Posterior vena cava (tissue), 2 donors: Measurements from ENCODE around the gene ABCC9. TPM values are rescaled to one million over a fixed set of nuclear protein-coding genes. Genes with fewer than 3 reads are reported as not detected.
"Not testable (repeated sequence)": the region's sequence is repeated elsewhere in the genome, so short reads cannot be mapped to it uniquely, and the experiment has no call there.

Experiments used
- DNase-seq: peaks from one replicate; pipeline ENCODE4 v3.0.0-alpha.2; 2020; ENCODE audit warnings: low spot score
- intact Hi-C, 2 donors: fragments of 100-400 bp; cut with DNase I; formaldehyde crosslinking; loops; one replicate each; pipeline versions ENCODE4 v1.14.1 to v1.14.2; 2022 to 2023
- total RNA-seq, 2 donors: library from RNA; stranded (reverse); fragmentation: NEBNext Ultra II Directional; extraction: Animal tissue kit (Norgen Biotek cat#: 25700); gene quantifications; one replicate each; pipeline ENCODE4 v1.2.1, GENCODE V29; 2021
- donor health status: DM: yes; HTN: yes; CAD: no.
- donor health status: DM: yes; HTN: yes; CAD: no.

The ABCC9 gene
- total RNA-seq, 2 donors from 2014 or later: 75.4 to 90.4 TPM

DNA sequence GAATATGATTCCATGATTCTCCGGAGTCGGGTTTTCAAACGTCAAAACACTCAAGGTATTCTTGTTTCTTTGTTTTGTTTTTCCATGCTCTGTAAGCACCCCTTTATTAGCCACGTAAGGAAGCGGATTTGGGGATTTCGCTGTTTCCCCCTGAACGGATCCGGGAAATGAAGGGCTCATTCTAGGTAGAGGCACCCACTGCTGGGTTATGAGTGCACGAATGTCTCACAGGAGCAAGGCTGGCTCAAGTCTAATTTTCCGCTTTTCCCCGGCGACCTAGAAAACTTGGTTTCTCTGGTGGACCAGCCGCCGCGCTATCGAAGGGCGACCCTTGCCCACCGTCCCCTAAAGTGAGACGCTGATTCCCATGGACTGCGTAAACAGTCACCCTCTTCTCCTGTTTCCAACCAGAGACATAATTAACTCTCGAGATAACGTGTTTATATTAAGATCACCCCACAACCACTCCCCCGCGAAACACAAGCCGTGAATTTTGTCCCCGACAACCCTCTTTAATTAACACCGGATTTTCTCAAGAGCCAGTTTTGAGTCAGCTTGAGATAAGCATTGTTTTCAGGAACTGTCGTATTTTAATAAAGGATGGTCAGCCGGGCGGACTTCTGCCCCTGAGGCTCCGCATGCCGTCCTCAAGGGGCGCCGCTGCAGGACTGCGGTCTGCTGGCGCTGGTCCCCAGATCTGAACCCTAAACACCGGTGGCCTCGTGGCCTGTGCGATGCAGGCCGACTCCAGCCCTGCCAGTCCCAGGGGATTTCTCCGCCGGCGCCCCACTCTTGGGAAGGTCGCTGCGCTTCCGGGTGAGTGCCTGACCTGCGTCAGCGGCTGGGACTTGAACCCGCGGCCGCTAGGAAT, 515 bp upstream of the ABCC9 start:
- DNase-seq: peak; percentile 90
- intact Hi-C loops: no loop called here

DNA sequence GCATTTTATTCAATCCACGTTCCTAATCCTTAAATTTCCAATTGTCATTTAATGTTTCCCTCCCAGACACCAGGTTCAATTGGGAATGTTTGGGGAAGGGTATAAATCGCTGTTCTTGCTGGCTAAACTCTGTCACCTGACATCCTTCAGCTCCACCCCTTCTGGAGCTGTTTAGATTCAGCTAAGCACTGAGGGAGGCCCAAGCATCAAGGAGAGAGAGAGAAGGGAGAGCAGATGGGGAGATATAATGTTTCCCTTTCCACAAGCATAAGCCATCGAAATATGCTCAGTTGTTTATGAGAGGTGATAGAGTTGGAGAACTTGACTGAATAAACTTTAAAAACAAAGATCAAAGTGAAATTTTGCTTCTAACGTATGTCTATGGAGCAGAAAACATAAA, 1.8 kb downstream of the ABCC9 start:
- intact Hi-C loops: no loop called here
- DNase-seq: no peak

DNA sequence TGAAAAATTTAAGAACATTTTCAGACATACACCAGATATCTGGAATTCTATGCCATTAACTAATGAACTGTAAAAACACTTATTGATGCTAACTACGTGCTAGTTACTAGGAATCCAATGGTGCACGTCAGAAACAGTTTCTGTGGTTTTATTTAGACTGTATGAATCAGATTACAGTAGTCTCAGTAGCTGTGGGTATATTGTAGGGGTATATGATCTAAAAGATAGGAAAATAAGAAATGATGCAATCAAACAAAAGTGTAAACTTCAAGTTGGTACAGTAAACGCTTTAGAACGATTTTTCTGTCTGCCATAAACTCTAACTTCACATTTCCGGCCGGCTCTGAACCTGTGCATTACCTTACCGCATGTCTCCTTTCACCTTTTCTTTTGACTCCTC, 2.3 kb downstream of the ABCC9 start:
- intact Hi-C loops: no loop called here
- DNase-seq: no peak

DNA sequence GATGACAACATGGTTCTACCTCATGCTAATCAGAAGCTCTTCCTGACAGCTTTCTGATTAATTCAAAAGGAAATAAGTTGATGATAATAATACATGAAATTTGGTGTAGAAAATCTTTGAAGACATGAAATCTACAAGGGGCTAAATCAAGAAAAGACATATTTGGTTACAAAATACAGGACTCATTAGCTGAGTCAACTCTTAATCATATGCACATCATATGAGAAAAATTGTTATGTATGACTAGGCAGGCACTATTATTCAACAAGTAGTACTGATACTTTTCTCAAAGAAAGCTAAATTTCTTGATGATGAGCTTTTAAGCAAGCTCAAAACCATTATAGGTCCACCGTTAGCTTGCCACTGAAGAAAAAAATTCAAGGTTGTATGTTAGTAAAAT, 7.1 kb downstream of the ABCC9 start:
- intact Hi-C loops: no loop called here

DNA sequence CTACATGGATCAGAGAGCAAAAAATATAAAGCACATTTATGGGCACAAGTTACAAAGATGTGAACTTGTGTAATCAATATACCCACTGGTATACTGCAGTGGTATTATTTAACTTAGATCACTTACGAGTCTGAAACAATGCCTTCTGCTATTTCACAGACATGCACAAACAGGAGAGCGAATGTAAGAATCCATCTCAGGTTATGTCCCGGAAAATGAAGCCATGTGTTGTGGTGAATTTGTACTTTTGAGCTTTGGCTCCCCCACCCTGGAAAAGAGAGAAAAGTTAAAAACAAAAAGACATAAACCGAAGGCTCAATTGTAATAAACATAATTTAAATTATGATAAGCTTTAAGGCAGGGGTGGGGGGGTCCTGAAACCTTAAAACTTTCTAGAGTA, 7.6 kb downstream of the ABCC9 start:
- intact Hi-C loops: no loop called here
- no peak for DNase-seq

More for the DNA sequence above, 7.1 kb downstream of the ABCC9 start:
- DNase-seq: no peak

DNA sequence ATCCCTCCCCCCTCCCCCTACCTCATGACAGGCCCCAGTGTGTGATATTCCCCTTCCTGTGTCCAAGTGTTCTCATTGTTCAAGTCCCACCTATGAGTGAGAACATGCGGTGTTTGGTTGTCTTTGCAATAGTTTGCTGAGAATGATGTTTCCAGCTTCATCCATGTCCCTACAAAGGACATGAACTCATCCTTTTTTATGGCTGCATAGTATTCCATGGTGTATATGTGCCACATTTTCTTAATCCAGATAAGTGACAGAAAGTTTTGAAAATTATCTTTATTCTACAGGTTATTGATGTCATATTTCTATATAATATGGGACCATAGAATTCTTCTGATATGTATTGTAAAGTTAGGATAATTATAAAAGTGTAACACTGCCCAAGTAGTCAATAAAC, 11.3 kb downstream of the ABCC9 start:
- DNase-seq, intact Hi-C loops: not testable (repeated sequence)

DNA sequence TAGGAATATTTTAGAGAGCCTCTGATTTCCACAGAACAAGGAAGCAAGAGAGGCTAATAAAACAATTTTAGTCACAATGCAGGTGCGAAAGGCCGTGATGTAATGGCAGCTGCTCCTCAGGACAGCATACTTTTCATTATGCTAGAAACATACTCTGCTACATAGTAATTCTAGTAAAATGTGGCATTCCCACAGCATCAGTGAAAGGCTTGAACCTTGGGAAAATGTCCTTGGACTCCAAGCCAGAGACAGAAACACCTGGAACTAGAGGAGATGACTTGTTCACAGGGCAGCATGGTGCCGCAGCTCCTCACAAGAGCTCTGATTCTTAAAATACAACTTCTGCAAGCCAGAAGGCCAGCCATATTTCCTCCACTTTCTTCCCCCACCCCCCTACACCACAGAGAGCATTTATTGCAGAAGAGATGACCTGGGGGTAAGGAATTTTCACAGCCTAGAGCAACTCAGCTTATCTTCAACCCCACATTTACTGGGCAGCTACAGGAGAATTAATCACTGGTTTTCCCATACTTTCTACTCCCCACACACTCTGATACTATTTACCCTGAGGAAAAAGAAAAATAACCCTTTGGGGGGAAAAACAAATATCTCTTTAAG, 15.8 kb downstream of the ABCC9 start:
- intact Hi-C loops: no loop called here
- no peak for DNase-seq

DNA sequence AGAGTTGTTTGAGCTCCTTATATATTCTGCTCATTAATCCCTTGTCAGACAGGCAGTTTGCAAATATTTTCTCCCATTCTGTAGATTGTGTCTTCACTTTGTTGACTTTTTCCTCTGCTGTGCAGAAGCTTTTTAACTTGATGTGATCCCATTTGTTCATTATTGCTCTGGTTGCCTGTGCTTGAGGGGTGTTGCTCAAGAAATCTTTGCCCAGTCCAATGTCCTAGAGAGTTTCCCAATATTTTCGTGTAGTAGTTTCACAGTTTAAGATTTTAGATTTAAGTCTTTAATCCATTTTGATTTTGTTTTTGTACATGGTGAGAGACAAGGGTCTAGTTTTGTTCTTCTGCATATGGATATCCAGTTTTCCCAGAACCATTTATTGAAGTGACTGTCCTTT, 19.8 kb downstream of the ABCC9 start:
- DNase-seq: no peak
- intact Hi-C loops: no loop called here

DNA sequence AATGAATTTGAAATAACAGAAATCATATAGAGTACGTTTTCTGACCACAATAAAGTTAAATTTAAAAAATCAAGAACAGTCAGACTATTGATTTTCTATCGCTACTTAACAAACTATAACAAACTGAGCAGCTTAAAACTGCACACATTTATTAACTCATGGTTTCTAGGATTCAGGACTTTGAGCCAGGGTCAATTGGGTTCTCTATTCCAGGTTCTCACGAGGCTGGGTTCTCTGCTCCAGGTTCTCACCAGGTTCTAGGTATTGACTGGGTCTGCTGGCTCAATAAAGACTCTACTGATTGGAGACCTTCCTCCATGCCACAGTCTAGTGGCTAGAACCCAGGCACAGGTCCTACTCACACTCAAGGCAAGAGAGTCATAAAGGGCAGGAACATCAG, 22.8 kb downstream of the ABCC9 start:
- no peak for DNase-seq
- intact Hi-C loops: no loop called here

DNA sequence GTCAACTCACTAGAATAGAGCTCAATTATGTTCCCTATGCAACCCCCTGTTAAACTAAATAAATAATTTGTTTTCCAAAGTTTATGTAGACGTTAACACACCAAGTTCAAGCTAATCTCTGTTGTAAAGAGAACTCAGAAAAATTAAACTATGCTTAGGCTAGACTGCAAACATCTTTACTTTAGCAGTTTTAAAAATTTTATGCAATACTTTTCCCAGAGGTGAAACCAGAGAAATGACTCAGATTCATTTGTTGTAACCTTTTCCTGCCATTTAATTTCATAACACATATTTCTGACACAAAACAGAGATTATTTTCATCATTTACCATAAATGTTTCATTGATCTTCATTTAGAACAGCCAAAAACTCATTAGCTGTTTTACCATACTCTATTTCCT, 27.4 kb downstream of the ABCC9 start:
- intact Hi-C loops: no loop called here
- no peak for DNase-seq

DNA sequence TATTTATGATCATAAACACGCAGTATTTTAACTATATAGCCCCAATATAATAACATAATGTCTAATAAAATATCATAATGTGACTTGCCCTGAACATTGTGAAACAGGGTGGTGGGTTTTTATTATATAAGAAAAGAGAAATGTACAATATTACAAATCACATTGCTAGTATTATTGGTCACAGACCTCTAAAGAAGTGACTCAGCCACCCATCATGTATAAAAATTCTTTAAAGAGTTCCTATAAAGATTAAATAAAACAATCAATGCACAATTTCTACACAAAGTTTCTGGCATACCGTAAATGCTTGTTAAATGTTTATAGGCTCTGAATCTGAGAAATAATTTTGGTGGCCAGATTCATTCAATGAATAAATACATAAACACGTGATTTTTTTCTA, 28.9 kb downstream of the ABCC9 start:
- intact Hi-C loops: no loop called here
- DNase-seq: no peak

DNA sequence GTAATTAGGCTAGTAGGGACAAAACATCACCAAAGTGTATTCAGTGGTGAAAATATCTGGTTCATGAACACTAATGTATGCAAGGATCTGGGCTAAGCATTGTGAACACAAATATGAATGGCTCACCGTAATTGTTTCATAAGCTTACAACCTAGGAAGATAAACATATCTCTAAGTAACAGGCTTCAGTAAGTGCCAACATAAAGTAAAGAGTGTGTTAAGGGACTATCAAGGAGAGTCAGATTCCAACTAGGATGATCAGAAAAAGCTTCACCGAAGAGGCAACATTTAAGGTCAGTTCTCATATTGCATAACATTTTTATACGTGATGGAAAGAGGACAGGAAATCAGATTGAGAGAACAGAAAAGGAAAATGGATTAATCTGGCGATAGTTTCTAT, 29.4 kb downstream of the ABCC9 start:
- intact Hi-C loops: no loop called here

DNA sequence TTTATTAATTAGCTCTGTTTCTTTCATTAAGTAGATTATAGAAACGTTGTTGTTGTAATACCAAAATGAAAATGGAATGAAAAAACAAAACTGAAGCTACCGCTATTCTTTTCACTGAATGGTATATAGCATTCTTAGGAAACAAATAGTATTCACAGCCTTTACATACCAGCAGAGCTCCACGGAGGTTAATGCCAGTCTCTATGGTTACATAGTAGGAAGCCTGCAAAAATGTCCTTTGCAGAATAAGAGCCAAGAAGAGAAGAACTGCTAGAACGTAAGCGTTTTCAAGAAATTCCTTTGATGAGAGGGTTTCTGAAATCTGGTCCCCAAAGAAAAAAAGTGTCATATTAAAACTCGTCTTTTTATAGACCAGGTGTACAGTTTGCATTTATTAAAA, 30.6 kb downstream of the ABCC9 start:
- intact Hi-C loops: no loop called here
- DNase-seq: no peak

More for the DNA sequence above, 29.4 kb downstream of the ABCC9 start:
- DNase-seq: no peak

DNA sequence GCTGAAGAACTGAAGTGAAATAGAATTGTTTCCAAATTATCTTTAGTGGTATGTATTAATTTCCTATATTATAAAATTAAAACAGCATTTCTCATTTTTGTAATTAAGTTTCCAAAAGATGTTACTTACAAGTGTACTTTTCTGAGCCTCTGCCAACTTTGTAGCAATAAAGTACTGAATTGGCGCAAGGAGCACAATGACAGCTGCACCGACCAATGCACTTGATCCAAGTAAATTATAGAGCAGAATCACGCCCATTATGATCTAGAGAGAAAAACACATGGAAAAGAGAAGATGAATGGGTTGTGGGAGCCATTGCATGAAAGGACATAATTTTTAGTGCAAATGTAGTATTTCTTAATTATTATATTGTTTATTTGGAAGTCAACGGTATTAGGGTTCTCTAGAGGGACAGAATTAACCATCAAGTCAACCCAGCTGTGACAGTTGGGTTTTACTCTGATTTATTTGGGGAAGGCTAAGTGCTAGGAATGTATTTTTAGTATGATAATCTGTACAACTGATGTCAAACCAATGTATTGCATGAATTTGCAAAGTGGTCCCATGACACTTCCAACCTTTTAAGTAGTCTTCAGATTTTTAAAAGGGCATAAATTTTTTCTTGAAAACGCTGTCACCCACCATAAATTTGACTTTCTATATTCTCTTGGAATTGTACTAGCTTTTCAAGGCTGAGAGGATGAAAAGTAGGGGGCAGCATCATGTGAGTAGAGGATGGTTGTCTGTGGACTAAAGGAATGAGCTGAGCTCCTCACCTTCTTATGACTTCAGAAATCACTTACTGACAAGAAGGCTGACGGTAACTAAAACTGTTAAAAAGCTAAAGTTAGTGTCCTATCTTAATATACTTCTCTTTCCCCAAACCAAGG, 33.0 kb downstream of the ABCC9 start:
- intact Hi-C loops: no loop called here
- DNase-seq: no peak

DNA sequence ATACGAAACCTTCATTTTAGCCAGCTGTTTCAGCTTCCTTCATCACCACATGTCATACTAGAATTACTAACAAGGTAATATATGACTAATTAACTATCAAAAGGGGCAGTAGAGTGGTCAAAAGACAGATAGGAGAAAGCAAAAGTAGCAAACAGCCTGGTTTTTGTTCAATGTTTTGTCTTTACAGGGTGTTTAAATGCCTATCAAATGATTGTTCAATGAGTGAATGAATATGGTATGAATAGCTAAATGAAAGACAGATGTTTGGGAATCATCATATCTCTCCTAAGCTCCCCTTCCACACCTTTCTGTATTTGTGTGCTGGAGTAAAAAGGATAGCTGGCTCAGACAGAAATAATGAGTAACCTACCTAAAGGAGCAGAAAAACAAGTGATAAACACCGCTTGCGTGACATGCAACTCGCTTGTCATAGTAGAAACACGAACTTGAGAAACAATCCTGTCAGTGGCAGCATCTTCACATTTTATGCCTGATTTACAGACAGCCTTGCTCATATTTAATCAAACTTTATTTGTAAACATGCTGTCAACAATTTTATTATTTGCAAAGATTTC, 34.2 kb downstream of the ABCC9 start:
- DNase-seq: no peak
- intact Hi-C loops: no loop called here

DNA sequence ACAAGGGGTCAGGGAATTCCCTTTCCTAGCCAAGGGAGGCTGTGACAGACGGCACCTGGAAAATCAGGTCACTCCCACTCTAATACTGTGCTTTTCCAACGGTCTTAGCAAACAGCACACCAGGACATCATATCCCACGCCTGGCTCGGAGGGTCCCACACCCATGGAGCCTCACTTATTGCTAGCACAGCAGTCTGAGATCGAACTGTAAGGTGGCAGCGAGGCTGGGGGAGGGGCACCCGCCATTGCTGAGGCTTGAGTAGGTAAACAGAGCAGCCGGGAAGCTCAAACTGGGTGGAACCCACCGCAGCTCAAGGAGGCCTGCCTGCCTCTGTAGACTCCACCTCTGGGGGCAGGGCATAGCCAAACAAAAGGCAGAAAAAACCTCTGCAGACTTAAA, 41.7 kb downstream of the ABCC9 start:
- intact Hi-C loops, DNase-seq: not testable (repeated sequence)

DNA sequence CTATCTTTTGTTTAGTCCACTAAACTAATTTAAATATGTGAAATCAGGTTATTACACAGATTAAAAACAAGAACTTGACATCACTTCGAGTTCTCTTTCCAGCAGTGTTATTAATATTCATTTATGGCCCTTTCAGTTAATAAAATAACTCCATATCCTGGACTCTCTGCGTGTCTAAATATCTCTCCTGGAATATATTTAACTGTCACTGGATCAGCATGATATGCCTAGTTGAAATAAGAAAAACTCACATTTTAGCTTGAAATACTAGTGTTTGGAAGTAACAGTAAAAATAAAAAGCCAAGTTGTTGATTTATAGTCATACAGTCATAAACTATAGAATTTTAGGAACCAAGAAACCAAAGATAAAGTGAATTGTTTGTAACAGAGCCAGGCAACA, 45.6 kb downstream of the ABCC9 start:
- intact Hi-C loops: no loop called here
- DNase-seq: no peak

DNA sequence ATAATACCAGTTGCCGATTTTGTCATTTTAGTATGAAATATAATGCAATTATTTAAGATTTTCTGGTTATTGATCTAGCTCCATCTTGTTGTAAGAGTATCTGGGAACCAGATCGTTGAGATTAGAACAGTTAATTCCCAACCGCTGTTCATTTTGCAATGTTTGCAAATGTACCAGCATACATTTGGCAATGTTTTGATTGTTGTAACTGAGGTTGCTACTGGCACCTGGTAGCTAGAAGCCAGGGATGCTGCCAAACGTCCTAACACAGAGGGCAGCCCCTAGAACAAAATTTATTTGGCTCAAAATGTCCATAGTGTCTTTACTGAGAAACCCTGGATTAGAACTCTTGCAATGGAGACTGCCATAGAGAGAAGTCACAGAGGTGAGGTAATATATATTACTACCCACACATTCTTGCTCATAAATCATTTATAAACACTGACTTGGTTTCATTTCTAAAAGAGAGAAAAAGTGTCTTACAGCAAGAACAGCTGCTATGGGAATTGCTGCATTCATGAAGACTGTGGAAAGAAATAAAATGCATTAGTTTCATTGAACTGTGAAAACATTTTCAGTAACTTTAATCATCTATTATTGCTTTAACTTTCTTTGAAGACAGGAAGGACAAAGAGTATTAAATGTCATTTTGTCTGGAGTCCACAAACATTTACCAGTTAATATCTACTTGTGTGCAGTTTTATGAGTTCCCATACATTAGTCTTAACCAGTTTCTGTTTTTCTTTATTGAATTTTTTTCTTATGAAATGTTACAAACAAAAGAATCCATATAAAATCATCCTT, 46.2 kb downstream of the ABCC9 start:
- no peak for DNase-seq
- intact Hi-C loops: no loop called here

DNA sequence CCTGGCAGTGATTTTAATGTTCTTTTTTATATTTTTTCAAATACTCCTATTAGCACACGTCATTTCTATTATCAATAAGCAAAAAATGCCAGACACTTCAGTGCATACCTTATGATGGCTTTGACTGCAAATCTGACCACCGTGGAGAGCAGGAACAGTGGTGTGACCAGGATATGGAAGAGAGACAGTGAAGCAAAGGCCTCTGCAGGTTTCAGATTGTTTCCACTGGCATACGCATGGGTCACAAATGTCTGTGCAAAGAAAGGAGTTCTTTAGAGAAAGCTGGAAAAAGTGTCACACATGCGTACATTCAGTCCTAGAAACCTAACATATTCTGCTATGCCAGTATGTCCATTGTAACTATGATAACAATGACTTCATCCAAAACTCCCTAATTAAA, 47.3 kb downstream of the ABCC9 start:
- intact Hi-C loops: no loop called here

More for the DNA sequence above, 47.3 kb downstream of the ABCC9 start:
- DNase-seq: no peak
